GM19035 (cell line): ENCODE results near the gene PARVA.
"Not testable (repeated sequence)": the region's sequence is repeated elsewhere in the genome, so short reads cannot be mapped to it uniquely, and the experiment has no call there.

Source experiments
- ATAC-seq: cut with Tn5 transposase; IDR thresholded peaks from one replicate; pipeline ENCODE4 v1.9.1; 2021; ENCODE audit not compliant: unreplicated experiment

PARVA gene

DNA sequence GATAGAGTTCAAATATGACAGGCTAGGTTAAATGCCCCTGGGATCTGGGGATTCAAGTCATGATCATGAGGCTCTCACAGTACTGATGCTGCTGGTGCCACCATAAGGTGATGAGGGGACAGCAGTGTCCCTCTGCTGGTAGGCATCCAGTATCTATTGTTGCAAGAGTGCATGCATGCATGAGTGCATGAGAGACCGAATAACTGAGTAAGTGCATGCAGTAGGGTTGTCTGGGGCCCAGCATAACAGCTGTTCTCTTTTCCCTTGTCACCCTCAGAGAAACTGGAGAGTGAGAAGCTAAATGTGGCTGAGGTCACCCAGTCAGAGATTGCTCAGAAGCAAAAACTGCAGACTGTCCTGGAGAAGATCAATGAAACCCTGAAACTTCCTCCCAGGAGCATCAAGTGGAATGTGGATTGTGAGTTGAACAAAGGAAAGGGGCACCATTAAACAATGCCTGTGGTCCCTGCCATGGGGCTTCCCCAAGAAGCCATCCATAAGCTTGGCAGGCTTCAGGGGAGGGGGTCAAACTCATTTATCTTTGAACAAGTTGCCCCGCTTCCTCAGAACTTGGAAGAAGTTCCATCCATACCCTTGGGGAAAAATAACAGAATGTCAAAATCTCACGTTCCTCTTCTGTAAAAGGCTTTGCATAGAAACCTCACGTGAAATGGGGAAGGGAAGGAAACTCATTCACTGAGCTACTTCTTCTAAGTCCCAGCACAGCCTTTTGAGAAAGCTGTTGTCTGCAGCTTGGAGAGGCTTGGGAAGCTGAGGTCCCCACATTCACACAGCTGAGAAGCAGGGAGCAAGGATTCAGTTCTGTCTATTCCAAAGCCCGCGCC lies 119.0 kb downstream of the PARVA start:
- ATAC-seq = no peak

DNA sequence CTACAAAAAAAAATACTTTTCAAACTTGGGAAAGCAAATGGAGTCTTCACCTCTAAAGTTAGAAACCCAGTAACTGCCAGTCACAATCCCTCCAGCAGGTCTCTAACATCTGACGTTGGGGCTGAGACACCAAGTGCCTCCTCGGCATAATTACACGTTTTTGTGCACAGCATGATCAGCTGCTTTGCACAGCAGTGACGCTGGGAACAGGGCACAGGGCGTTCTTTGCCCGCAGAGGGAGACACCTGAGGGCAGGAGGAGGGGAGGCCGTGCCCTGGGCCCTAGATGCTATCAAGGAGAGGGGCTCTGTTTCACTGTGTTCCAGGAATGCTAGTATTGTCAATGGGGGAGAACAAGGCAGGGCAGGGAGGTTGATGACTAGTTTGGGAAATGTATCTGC lies 120.1 kb downstream of the PARVA start:
- no peak for ATAC-seq

DNA sequence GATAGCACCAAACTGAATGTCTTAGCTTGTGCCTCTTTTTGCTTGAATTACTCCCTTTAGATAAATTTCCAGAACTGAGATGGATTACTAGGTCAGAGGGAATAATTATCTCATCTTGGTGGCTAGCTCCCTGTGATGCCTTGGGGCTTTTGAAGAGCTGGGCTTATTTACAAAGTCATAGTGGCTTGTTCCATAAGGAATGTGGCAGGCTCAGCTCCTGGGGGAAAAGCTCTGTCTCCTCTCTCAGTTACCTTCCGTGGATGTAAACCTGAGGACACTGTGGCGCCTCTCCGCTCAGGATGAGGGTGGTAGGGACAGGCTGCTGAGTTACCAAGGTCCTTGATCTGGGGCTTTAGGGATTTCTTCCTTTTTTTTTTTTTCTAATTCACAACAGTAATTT lies 121.7 kb downstream of the PARVA start:
- no peak for ATAC-seq

DNA sequence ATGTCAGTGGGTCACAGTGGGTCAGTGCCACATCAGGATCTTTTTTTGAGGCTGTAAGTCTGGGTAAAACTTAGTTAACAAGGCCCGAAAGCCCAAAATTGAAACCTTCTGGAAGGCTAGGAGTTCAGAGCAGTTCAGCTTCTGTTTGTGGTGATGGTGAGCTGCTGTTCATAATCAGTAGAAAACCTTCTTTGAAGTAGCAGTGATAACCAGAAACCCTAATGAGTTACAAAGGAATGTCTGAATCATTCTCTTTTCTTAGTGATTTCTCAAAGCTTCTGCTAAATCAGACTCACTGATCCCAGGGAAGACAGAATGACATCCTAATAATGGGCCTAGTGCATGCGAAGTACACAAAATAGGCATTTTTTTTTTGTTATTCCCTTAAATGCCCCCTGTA lies 124.7 kb downstream of the PARVA start:
- ATAC-seq = no peak

DNA sequence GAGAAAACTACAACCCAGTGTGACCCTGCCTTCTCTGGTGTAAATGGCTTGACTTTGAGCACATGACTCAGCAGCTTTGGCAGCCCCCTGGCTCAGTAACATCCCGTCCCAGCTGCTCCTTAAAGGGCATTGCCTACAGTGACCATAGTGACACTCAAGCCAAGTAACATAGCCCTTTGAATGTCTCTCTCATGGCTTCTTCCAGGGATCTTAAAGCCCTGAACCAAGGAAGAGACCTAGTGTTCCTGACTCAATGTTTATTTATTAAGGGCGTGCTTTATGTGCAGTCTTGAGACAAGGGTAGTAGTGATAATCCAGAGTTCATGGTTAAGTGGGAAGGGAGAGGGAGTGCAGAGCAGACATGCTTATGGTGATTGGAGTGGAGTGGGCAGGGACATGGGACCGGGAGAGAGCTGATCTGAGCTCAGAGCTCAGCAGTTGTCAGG lies 125.7 kb downstream of the PARVA start:
- ATAC-seq = no peak

DNA sequence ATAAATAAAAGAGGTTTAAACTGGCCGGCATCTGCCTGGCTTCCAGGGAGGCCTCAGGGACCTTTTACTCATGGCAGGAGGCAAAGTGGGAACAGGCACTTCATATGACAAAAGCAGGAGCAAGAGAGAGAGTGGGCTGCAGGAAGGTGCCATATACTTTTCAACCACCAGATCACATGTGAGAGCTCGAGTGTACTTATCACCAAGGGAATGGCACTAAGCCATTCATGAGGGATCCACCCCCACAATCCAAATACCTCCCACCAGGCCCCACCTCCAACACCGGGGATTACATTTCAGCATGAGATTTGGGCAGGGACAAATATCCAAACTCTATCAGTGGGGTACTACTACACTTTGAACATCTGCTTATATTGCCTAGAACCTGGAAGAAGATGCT lies 126.5 kb downstream of the PARVA start:
- no peak for ATAC-seq

DNA sequence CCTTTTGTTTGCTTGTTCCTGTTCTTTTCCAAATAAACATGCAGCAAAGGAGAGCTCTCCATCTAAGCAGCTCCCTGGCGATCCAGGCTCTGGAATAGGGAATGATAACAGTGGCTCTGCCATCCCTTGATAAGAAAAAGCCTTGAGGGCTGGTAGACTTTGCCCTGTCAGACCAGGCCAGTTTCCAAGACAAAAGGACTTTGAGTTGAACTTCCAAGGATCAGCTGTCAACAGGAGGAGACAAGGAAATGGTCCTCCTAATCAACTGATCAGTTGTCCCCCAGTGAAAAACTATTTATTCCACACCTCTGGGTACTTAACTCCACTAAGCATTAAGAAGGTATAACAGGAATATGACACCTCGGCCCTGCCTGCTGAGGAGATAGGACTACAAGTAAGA lies 127.8 kb downstream of the PARVA start:
- no peak for ATAC-seq

DNA sequence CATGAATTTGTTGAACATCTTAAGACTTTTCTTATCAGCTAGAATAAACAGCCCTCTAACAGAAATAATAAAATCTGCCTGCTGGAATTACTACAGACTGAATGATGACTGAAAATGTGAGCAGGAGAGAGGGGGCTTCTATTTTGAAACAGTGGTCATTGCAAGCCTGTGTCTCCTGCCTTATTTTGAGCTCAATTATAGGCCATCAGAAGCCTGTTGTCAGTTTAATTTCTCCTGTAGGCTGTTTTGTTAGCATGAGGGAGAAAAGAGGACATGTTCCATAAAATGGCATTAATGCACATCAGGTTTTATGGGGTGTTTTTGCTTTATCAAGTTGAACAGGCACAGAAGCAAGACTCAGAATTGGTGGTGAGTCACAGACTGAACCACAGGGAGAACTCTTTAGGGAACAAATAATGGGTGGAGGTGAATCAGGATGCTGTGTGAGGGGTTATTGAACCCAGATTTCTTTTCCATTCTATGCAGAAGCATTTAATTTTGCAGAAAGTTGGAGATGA lies 129.1 kb downstream of the PARVA start:
- ATAC-seq = no peak

DNA sequence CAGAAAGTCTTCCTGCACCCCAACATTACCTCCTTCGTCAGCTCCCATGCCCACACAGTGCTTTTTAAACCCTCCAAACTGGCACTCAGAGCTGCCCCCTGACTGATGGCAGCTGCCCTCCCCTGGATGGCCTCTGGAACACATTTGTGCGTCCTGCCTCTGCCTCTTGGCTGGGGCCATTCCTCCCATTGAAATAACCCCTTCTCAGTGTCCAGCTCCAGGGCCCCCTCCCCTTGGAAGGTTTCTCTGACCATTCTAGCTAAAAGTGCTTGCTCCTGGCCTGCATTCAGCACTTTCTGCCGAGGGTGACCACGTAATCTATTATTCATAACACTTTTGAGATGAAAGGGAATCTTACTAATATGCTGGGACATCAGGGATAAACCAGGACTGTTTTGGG lies 130.0 kb downstream of the PARVA start:
- ATAC-seq = no peak

DNA sequence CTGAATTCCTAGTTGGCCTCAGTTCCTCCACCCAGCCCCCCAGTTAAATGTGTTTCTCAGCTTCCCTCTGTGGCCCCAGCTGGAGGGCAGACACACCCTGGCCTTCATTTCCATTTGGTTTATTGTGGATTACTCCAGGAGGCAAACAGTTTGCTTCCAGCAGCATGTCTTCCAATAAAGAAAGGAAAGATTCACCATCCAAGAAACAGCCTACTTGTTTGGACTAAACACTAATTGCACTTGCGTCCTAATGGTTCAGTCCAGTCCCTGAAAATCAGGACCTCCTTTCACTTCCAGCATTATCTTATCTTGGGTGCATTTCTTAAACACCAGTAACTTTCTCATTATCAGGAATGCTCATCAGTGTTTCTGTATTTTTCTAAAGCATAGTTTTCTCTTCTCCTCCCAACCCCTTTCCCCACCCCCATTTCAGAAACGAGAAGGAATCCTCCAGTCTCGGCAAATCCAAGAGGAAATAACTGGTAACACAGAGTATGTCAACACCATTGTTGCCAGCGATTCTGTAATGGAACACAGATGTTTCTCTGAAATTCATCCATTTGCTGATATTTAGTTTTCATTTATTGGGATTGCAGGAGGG lies 130.9 kb downstream of the PARVA start:
- no peak for ATAC-seq

DNA sequence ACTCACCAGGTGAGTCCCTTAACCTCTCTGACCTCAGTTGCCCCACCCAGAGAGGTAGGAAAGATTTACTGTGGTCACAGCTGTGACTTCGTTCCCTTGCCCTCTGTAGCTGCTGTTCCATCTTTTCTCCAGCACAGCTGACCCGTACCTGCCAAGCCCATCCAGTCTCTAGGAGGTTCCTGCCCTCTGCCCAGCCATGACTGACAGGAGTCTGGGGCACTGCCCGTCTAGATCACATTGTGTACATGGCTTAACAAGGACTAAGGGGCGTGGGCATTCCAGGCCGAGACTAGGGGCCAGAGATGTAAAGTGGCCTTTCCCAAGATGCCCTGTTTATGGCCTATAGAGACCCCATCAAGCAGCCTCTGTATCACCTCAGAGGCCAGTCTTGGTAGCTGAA lies 132.0 kb downstream of the PARVA start:
- no peak for ATAC-seq

DNA sequence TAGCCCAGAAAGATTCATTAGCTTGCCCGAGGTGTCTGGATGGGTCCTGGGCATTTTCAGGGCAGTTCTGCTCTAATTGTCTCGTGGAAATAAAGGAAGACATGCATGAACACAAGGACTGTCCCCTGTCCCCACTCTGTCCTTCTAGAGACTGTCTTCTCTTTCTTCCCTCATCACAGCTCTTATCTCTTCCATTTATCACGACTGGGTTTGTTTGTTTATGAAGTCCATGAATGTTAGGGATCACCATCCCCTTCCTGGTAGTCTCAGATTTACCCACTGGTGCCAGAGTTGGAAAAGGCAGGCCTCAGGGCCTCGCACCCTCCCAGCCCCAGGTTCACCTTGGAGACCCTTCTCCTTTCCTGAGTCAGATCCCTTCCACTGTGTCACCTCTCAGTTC lies 134.8 kb downstream of the PARVA start:
- ATAC-seq = no peak

DNA sequence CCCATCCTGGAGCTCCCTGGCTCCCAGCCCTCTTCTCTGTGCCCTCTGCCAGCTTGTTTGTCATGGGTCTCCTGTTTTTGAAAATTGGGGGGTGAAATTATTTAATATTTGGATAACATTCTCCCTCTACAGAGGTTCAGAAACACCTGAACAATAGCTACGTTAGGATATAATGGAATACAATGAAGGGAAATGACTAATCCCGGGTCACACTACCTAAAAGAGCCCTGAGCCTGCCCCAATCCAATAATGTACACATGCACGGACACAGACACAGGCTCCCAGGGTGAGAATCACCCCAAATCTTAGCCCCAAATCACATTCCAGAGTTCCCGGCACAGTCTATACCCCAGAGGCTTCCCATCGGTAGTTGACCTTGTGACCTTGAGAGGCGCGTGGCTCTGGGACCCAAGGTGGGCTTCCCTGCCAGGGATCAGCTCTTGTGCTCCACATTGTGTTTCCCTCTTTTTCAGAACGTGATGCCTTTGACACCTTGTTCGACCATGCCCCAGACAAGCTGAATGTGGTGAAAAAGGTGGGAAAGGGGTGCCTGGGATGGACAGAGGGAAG lies 135.5 kb downstream of the PARVA start:
- no peak for ATAC-seq

DNA sequence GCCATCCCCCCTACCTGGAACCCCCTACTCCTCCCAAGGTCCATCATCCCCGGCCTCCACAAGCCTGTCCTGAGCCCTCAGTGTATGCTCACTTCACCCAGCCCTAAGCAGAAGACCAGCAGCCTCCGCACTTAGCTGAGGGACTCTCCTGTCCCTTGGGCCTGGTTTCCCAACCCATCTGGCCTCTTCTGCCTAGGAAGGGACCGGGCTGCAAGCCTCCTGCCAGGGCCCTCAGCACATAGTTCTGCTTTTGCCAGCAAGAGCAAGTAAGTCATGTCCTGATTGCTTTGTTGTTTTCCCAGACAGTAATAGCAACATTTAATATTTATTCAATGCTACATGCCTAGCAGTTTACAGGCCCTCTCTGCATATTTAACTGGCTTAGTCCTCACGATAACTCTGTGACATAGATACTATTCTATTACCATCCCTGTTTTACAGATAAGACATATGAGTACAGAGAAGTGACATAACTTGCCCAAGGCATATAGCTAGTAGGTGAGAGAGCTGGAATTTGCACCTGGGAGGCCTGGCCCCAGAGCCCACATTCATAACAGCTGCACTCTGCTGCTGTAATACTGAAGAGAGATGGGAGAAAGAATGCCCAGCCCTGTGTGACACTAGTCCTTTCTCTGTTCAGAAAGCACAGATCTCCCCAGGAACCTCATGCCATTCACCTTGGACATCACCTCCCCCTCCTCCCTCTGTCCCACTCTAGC lies 139.2 kb downstream of the PARVA start:
- no peak for ATAC-seq

DNA sequence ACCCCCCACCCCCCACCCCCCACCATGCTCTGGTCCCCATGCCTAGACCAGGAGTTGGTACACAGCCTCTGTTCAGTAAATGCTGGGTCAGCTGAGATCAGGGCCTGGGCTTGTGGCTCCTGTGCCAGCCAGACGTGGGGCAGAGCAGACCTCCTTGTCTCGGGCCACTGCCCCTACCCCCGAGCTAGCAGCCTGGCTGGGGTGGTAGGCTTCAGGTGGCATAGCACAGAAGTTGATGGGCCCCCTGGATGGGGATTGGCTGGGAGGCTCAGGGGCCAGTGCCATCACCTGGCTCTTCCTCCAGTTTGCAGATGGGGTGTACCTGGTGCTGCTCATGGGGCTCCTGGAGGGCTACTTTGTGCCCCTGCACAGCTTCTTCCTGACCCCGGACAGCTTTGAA lies 139.9 kb downstream of the PARVA start:
- no peak for ATAC-seq

DNA sequence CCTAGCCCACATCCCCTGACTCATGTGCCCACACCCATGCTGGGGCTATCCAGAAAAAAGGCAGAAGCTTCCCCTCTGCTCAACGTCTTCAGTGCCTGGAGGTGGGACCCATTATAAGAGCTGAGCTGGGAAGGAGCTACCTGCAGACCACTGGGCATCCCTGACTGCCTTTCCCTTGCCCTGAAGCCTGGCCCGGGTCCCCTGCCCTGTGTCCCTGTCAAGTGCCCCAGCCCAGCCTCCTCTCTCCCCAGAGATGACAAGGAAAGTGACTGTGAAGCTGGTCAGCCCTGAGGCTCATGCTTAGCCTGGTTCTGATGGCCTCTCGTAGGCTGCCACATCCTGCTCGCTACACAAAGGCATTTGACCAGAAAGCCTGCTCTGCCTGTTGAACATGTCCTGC lies 140.4 kb downstream of the PARVA start:
- ATAC-seq = no peak

DNA sequence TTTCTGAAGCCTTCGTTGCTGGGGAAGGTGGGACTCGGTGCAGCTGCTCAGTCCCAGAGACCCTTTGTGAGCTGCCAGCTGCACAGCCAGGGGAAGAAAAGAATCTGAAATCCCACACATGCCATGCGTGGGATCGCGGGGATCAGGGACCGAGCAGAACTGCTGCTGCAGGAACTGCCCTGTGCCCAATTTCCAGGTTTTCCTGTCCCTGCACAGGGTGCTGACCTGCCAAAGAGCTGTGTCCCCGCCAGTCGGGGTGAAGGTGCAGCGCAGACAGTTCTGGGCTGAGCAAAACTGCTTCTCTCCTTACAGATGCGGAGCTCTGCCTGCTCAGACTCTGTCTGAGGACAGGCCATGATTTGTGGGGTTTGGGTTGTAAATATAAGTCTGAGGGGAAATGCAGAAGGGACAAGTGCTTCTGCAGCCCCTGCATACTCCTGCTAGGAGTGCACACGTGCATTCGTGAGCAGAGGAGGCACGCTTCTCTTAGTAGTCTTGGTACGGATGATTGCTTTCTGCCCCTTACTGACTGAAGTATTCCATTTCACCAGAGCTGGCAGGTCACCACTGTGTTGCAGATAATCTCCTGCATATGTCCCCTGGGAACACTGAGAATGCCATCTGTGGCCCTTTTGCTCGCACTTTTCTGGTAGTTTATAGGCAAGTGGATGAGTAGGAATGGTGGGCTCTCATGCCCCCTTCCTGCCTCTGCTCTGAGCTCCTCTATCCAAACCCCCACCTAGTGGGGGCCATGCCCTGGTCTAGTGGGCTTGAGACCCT lies 141.4 kb downstream of the PARVA start:
- ATAC-seq = no peak

DNA sequence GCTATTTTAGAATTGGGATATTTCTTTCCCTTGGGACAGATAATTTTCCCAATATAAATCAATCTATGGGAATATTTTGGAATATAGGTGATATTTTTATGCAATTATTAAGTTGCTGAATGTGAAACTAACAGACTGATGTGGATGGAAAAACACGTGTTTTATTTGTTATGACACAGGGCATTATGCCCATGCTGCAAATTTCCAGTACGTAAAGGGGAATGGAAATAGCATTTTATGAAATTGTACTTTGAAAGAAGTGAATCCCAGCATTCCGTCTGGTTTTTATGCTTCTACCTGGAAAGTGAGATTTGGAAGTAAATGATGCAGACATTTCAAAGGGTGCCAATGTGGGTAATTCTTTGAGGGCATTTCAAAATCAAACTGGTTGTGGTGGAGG lies 142.7 kb downstream of the PARVA start:
- no peak for ATAC-seq

DNA sequence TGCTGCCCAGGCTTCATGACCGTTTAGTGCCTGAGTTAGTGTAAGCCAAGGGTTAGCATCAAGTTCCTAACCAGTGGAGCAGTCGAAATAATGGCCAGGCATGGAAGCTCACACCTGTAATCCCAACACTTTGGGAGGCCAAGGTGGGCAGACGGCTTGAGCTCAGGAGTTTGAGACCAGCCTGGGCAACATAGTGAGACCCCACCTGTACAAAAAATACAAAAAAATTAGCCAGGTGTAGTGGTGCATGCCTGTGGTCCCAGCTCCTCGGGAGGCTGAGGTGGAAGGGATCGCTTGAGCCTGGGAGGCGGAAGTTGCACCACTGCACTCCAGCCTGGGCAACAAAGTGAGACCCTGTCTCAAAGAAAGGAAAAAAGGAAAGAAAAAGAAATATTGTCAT lies 143.2 kb downstream of the PARVA start:
- not testable (repeated sequence) for ATAC-seq

DNA sequence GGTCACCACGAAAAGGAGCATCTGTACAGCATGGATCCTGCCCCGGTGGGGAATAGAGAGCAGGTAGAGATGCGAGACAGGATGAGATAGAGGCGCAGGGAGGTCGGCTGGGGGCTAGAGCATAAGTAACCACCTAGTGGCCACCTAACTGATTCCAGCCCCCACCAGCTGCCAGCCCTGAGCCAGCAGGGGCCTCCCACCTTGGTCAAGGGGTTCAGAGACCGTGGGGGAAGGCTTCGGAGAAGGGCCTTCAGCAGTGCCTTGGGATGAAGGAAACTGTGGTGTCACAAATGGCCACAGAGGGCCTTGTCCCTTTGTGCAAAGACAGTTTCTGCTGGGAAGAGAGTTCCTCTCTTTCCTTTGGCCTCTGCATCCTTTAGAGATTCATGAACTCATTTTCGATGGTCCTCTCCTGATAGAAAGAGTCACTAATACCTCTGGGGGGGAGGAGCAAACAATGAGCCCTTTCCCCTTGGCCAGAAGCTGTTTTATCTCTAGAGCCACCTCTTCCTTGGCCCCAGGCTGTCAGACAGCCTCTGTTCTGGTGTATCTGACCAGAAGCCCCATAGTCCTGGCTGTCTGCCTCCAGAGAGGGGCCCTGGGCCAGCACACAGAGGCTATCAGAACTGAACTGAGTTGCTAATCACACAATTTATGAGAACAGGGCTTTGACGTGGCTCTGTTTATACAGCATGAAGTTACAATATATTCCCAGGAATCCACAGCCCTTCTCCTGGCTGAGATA lies 146.0 kb downstream of the PARVA start:
- no peak for ATAC-seq
